Transverse colon (tissue), 4 donors: ENCODE results near the gene CD34. TPM values are rescaled to one million over a fixed set of nuclear protein-coding genes. Genes with fewer than 3 reads are reported as not detected.
"Not testable (repeated sequence)": the region's sequence is repeated elsewhere in the genome, so short reads cannot be mapped to it uniquely, and the experiment has no call there.

Experiments
- DNase-seq: peaks from one replicate; pipeline ENCODE4 v3.0.0-alpha.2; 2019
- H3K27ac ChIP-seq, 4 donors: fragments of 200-600 bp; sonication (generic); 2 replicates each; pipeline ENCODE4 v1.5.1; 2016 to 2018; ENCODE audit warnings: inconsistent platforms in 4 of 4
- H3K27me3 ChIP-seq: fragments of 200-600 bp; sonication (generic); 2 replicates; pipeline ENCODE4 v1.5.1; 2017; ENCODE audit warnings: inconsistent platforms
- H3K36me3 ChIP-seq, 4 donors: fragments of 200-600 bp; sonication (generic); 2 replicates each; pipeline ENCODE4 v1.5.1; 2017 to 2019; ENCODE audit warnings: inconsistent platforms in 4 of 4
- H3K4me1 ChIP-seq, 4 donors: fragments of 200-600 bp; sonication (generic); 2 replicates each; pipeline ENCODE4 v1.5.1; 2017 to 2020; ENCODE audit warnings: inconsistent platforms in 4 of 4
- H3K4me3 ChIP-seq, 4 donors: fragments of 200-600 bp; sonication (generic); 1 replicate in 1 of 4; 2 replicates in 3 of 4; pipeline versions ENCODE4 v1.5.1 to v1.6.1; 2017 to 2019; ENCODE audit warnings: inconsistent platforms in 4 of 4
- H3K9me3 ChIP-seq, 2 donors: fragments of 200-600 bp; sonication (generic); 2 replicates each; pipeline ENCODE4 v1.5.1; 2017 to 2019; ENCODE audit warnings: inconsistent platforms in 2 of 2
- CTCF ChIP-seq, 5 experiments: fragments of 200-600 bp in 3 of 5; fragments of 450-650 bp in 2 of 5; sonication (generic) in 3 of 5; IDR thresholded peaks; 1 replicate in 2 of 5; 2 replicates in 3 of 5; pipeline ENCODE4 v1.5.1; 2016 to 2017; ENCODE audit warnings: antibody characterized with exemption in 5 of 5, inconsistent platforms in 3 of 5, mild to moderate bottlenecking in 2 of 5, moderate library complexity in 1 of 5
- EP300 ChIP-seq: sonication (generic); formaldehyde crosslinking; IDR thresholded peaks from one replicate; pipeline ENCODE4 v1.6.1; 2017; ENCODE audit warnings: antibody characterized with exemption, low read depth
- POLR2A ChIP-seq: fragments of 450-650 bp; IDR thresholded peaks from one replicate; pipeline ENCODE4 v1.6.1; 2016; ENCODE audit warnings: antibody characterized with exemption, mild to moderate bottlenecking, moderate library complexity
- POLR2AphosphoS5 ChIP-seq, 3 donors: sonication (generic); formaldehyde crosslinking; IDR thresholded peaks; one replicate each; pipeline ENCODE4 v1.6.1; 2016; ENCODE audit warnings: antibody characterized with exemption in 3 of 3
- WGBS, 2 donors: methylation state at CpG; one replicate each; pipeline ENCODE4 v1.1.5; 2018; ENCODE audit warnings: low coverage in 1 of 2; 5-methylcytosine and 5-hydroxymethylcytosine counted together
- in situ Hi-C, 4 donors: fragments of 200-750 bp; cut with MboI; loops; one replicate each; pipeline versions ENCODE4 v1.15.0 to v1.15.1; 2017; ENCODE audit warnings: low sequenced_read_pairs in 3 of 4, low pct_ligation_motif_present in 1 of 4, low pct_unique_long_range_greater_than_20kb in 1 of 4
- intact Hi-C: fragments of 100-400 bp; cut with DNase I; formaldehyde crosslinking; loops from one replicate; pipeline ENCODE4 v1.15.1; 2023; ENCODE audit warnings: low total_unique reads
- total RNA-seq, 4 donors: library from RNA; depleted of rRNA; stranded (reverse); fragments of >200 nt; gene quantifications; one replicate each; pipeline ENCODE4 v1.1.0, GENCODE V29; 2016

Gene CD34
- total RNA-seq, 4 donors from 2014 or later, result 7.5 to 85.2 (median 9.7) TPM

DNA sequence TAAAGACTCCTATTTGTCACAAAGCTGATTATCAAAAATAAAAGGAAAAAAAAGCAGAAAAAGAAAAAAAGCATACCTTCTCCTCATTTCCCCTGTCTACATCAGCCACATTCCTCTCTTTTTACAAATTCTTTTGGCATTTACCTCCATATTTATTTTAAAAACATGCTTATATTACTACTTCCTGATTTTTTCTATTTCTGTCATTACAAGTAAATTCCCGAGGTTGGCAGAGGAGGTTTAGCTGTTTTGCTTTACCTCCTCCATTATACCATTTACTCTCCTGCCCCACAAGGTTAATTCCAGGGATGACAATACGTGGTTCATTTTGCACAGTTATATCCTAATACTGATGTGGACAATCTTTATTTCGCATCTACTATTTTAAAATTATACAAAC, 26.3 kb upstream of the CD34 start:
- intact Hi-C loops, result no loop called here
- TF ChIP-seq CTCF (IDR thresholded peaks at IDR 0.05), result no peak
- no peak for TF ChIP-seq POLR2AphosphoS5 (IDR thresholded peaks at IDR 0.05)
- TF ChIP-seq POLR2A, result no peak
- TF ChIP-seq EP300, result no peak
- WGBS, 2 donors, result 71 to 73% methylated on average over 3 of the region's 3 CpGs
- Histone ChIP-seq H3K27me3 (no peaks in the 10 kb centered on the region), H3K36me3 (no peaks in the 10 kb centered on the region), H3K4me3 (no peak overlapping the region), H3K4me1 (peaks cover 0 to 2% (median 0%) of the 10 kb centered on the region in 4 donors), H3K27ac (no peak overlapping the region), H3K9me3 (no peaks in the 10 kb centered on the region)
- no peak for DNase-seq
- in situ Hi-C loops, result no loop called here

- WGBS, 2 donors, result 63 to 86% methylated on average over 1 of the region's 1 CpG
- no peaks in the 10 kb centered on the region for H3K4me1 ChIP-seq
- no peaks in the 10 kb centered on the region for H3K27me3 ChIP-seq
- H3K27ac ChIP-seq, result no peak overlapping the region
- intact Hi-C loops (no loop called here), in situ Hi-C loops (no loop called here)
- DNase-seq, result no peak
- no peaks in the 10 kb centered on the region for H3K36me3 ChIP-seq
- no peak for TF ChIP-seq POLR2A
- TF ChIP-seq CTCF (IDR thresholded peaks at IDR 0.05), result no peak
- no peak for TF ChIP-seq POLR2AphosphoS5 (IDR thresholded peaks at IDR 0.05)
- TF ChIP-seq EP300, result no peak
- no peaks in the 10 kb centered on the region for H3K9me3 ChIP-seq
- H3K4me3 ChIP-seq, result no peak overlapping the region
Measured at GRCh38 chr1:207935166-207935583, 24.2 kb upstream of the CD34 start.

GRCh38 chr1:207933205-207933800, 22.4 kb upstream of the CD34 start:
- no peaks in the 10 kb centered on the region for H3K4me1 ChIP-seq
- no peaks in the 10 kb centered on the region for H3K27me3 ChIP-seq

GRCh38 chr1:207926984-207927383, 16.1 kb upstream of the CD34 start:
- Histone ChIP-seq H3K27me3 (no peaks in the 10 kb centered on the region), H3K36me3 (no peaks in the 10 kb centered on the region), H3K4me3 (no peak overlapping the region), H3K9me3 (no peaks in the 10 kb centered on the region), H3K4me1 (peaks cover 0 to 7% (median 0%) of the 10 kb centered on the region in 4 donors), H3K27ac (no peak overlapping the region)
- intact Hi-C loops, result no loop called here
- 71 to 95% methylated on average over 1 of the region's 1 CpG for WGBS, 2 donors
- no peak for DNase-seq
- in situ Hi-C loops, result no loop called here
- TF ChIP-seq POLR2AphosphoS5 (IDR thresholded peaks at IDR 0.05), result no peak
- no peak for TF ChIP-seq POLR2A
- TF ChIP-seq CTCF (IDR thresholded peaks at IDR 0.05), result no peak
- no peak for TF ChIP-seq EP300

More at GRCh38 chr1:207933205-207933800, 22.4 kb upstream of the CD34 start:
- 72 to 83% methylated on average over 2 to 4 of the region's 4 CpGs for WGBS, 2 donors
- no peak for DNase-seq
- H3K9me3 ChIP-seq, result no peaks in the 10 kb centered on the region
- H3K4me3 ChIP-seq, result no peak overlapping the region
- in situ Hi-C loops (no loop called here), intact Hi-C loops (no loop called here)
- TF ChIP-seq POLR2A, result no peak
- no peak for TF ChIP-seq CTCF (IDR thresholded peaks at IDR 0.05)
- TF ChIP-seq POLR2AphosphoS5 (IDR thresholded peaks at IDR 0.05), result no peak
- TF ChIP-seq EP300, result no peak
- H3K36me3 ChIP-seq, result no peaks in the 10 kb centered on the region
- H3K27ac ChIP-seq, result no peak overlapping the region

GRCh38 chr1:207925969-207926368, 15.0 kb upstream of the CD34 start:
- WGBS, 2 donors, result 82 to 83% methylated on average over 3 of the region's 3 CpGs
- H3K4me3 ChIP-seq, DNase-seq, H3K4me1 ChIP-seq, H3K36me3 ChIP-seq, in situ Hi-C loops, intact Hi-C loops, H3K27ac ChIP-seq, H3K9me3 ChIP-seq, H3K27me3 ChIP-seq: not testable (repeated sequence)
